GM12878 (cell line): ENCODE measurements around the gene ADAMTS17. TPM values are rescaled to one million over a fixed set of nuclear protein-coding genes. Genes with fewer than 3 reads are reported as not detected.

Experiments used
- EP300 ChIP-seq, 2 experiments: fragments of 150-350 bp in 1 of 2; IDR thresholded peaks; 2 replicates each; pipeline ENCODE4 v1.6.1; 2011 to 2012; ENCODE audit warnings: low read depth in 2 of 2, low read length in 2 of 2, borderline replicate concordance in 1 of 2, improper control_type of control experiment in 1 of 2, inconsistent platforms in 1 of 2; ENCODE audit not compliant: control insufficient read depth in 1 of 2
- NR2C1 ChIP-seq: fragments of 450-650 bp; IDR thresholded peaks from 2 replicates; pipeline ENCODE4 v1.6.1; 2017; ENCODE audit warnings: antibody characterized with exemption, mild to moderate bottlenecking, moderate library complexity
- PML ChIP-seq: IDR thresholded peaks from 2 replicates; pipeline ENCODE4 v1.6.1; 2012; ENCODE audit warnings: low read length, inconsistent platforms
- SMAD5 ChIP-seq: IDR thresholded peaks from 2 replicates; pipeline ENCODE4 v1.6.1; 2016; ENCODE audit warnings: antibody characterized with exemption, low read depth
- ZNF24 ChIP-seq: fragments of 450-650 bp; IDR thresholded peaks from 2 replicates; pipeline ENCODE4 v1.6.1; 2017; ENCODE audit warnings: antibody characterized with exemption, mild to moderate bottlenecking
- polyA plus RNA-seq, 11 experiments: library from polyadenylated mRNA; depleted of rRNA in 4 of 11; unstranded in 6 of 11; stranded (reverse) in 5 of 11; fragments of >200 nt; fragmentation: Nextera tagmentation in 4 of 11; fragmentation: Illumina TruSeq in 1 of 11; extraction: Ambion mirVana in 4 of 11; extraction: Trizol in 1 of 11; gene quantifications; 1 replicate in 1 of 11; 2 replicates in 10 of 11; pipeline versions ENCODE4 v1.2.1 to v1.2.3, GENCODE V29; 2011 to 2016; ENCODE audit warnings: inconsistent platforms in 2 of 11, missing spikeins in 2 of 11, low read depth in 1 of 11
- total RNA-seq, 4 experiments: library from RNA; depleted of rRNA in 3 of 4; stranded (reverse); fragments of >200 nt in 3 of 4; fragmentation: Illumina TruSeq in 1 of 4; extraction: Trizol in 1 of 4; gene quantifications; 2 replicates each; pipeline versions ENCODE4 v1.2.1 to v1.2.3, GENCODE V29; 2013 to 2021
- TF ChIP-seq, protein P1 (sequence below): fragments of 450-650 bp; IDR thresholded peaks from 2 replicates; pipeline ENCODE4 v1.6.1; 2016; ENCODE audit warnings: mild to moderate bottlenecking, moderate library complexity, borderline replicate concordance
- TF ChIP-seq, protein P2 (sequence below): fragments of 450-650 bp; IDR thresholded peaks from 2 replicates; pipeline ENCODE4 v1.6.1; 2018; ENCODE audit warnings: mild to moderate bottlenecking, low read depth, moderate library complexity; ENCODE audit not compliant: partially characterized antibody

The ADAMTS17 gene
- total and polyA plus RNA-seq, 10 of the 15 experiments (the other 5 are each of a cell fraction or from before 2014, with no cell fraction given), result 0.04 to 0.50 (median 0.10) TPM; not detected in 4

DNA sequence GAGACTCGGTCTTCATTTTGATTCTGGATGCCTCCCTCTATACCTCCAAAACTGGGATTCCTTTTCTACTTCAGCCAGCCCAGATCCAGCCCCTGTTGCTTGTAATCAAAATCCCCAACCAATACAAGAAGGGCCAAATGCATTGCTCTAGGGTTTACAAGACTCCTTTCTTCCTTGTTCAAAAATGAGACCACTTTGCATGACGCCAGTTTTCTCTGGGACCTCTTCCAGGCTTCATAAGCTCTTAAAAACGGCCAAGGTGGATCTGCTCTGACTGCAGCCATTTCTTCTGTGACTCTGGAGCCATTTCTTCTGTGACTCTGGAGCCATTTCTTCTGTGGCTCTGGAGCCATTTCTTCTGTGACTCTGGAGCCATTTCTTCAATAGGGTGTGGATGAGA is 71.9 kb downstream of the ADAMTS17 start (continued):
- TF ChIP-seq, protein P1, sequence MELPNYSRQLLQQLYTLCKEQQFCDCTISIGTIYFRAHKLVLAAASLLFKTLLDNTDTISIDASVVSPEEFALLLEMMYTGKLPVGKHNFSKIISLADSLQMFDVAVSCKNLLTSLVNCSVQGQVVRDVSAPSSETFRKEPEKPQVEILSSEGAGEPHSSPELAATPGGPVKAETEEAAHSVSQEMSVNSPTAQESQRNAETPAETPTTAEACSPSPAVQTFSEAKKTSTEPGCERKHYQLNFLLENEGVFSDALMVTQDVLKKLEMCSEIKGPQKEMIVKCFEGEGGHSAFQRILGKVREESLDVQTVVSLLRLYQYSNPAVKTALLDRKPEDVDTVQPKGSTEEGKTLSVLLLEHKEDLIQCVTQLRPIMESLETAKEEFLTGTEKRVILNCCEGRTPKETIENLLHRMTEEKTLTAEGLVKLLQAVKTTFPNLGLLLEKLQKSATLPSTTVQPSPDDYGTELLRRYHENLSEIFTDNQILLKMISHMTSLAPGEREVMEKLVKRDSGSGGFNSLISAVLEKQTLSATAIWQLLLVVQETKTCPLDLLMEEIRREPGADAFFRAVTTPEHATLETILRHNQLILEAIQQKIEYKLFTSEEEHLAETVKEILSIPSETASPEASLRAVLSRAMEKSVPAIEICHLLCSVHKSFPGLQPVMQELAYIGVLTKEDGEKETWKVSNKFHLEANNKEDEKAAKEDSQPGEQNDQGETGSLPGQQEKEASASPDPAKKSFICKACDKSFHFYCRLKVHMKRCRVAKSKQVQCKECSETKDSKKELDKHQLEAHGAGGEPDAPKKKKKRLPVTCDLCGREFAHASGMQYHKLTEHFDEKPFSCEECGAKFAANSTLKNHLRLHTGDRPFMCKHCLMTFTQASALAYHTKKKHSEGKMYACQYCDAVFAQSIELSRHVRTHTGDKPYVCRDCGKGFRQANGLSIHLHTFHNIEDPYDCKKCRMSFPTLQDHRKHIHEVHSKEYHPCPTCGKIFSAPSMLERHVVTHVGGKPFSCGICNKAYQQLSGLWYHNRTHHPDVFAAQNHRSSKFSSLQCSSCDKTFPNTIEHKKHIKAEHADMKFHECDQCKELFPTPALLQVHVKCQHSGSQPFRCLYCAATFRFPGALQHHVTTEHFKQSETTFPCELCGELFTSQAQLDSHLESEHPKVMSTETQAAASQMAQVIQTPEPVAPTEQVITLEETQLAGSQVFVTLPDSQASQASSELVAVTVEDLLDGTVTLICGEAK, result no peak
- TF ChIP-seq, protein P2, sequence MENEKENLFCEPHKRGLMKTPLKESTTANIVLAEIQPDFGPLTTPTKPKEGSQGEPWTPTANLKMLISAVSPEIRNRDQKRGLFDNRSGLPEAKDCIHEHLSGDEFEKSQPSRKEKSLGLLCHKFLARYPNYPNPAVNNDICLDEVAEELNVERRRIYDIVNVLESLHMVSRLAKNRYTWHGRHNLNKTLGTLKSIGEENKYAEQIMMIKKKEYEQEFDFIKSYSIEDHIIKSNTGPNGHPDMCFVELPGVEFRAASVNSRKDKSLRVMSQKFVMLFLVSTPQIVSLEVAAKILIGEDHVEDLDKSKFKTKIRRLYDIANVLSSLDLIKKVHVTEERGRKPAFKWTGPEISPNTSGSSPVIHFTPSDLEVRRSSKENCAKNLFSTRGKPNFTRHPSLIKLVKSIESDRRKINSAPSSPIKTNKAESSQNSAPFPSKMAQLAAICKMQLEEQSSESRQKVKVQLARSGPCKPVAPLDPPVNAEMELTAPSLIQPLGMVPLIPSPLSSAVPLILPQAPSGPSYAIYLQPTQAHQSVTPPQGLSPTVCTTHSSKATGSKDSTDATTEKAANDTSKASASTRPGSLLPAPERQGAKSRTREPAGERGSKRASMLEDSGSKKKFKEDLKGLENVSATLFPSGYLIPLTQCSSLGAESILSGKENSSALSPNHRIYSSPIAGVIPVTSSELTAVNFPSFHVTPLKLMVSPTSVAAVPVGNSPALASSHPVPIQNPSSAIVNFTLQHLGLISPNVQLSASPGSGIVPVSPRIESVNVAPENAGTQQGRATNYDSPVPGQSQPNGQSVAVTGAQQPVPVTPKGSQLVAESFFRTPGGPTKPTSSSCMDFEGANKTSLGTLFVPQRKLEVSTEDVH, result no peak
- TF ChIP-seq ZNF24 (no peak), NR2C1 (no peak), EP300 (IDR thresholded peaks at IDR 0.05; ENCODE audit: borderline replicate concordance in 1 of 2, control insufficient read depth in 1 of 2, low read depth in 2 of 2, low read length in 2 of 2) (no peak), SMAD5 (no peak), PML (no peak)
